IMR-90 (cell line): ENCODE results near the gene TMEM74B. TPM values are rescaled to one million over a fixed set of nuclear protein-coding genes. Genes with fewer than 3 reads are reported as not detected.

Experiments
- ATAC-seq: fragments of 200-7000 bp; cut with Tn5 transposase; 2 replicates; pipeline ENCODE4 v1.9.1; 2020; ENCODE audit warnings: low read depth, mild to moderate bottlenecking, moderate library complexity
- BruUV-seq: library from RNA; stranded (reverse); fragments of 400-500 nt; replicated peaks from 2 replicates; lab custom pipeline; 2021; lab: Mats Ljungman, UMichigan
- CTCF ChIA-PET: fragments of 300-600 bp; formaldehyde crosslinking; extraction: SDS; loops from one replicate; lab custom pipeline; 2021; ENCODE audit warnings: antibody characterized with exemption; lab: Yijun Ruan, JAX
- POLR2A ChIA-PET: fragments of 300-600 bp; sonication (Branson Sonifier 250); formaldehyde crosslinking; loops from one replicate; lab custom pipeline; 2022; ENCODE audit warnings: antibody characterized with exemption; ENCODE audit not compliant: unreplicated experiment; lab: Charles Lee
- DNase-seq: peaks from one replicate; pipeline ENCODE4 v3.0.0; 2013
- H2AFZ ChIP-seq: replicated peaks from 2 replicates; pipeline ENCODE3; 2013; ENCODE audit warnings: low read length, mild to moderate bottlenecking; ENCODE audit not compliant: poor library complexity
- H2AK5ac ChIP-seq: 2 replicates; pipeline ENCODE4 v1.6.1; 2013; ENCODE audit warnings: low read depth, low read length, inconsistent platforms
- H2AK9ac ChIP-seq: replicated peaks from 2 replicates; pipeline ENCODE3; 2013; ENCODE audit warnings: mild to moderate bottlenecking, low read depth, low read length, moderate library complexity; ENCODE audit not compliant: poor library complexity
- H2BK120ac ChIP-seq: 2 replicates; pipeline ENCODE4 v1.6.1; 2013; ENCODE audit warnings: low read depth, low read length, inconsistent platforms
- H2BK15ac ChIP-seq: 3 replicates; pipeline ENCODE4 v1.6.1; 2013; ENCODE audit warnings: low read depth, low read length, inconsistent platforms
- H2BK20ac ChIP-seq: 2 replicates; pipeline ENCODE4 v1.6.1; 2013; ENCODE audit warnings: low read depth, mild to moderate bottlenecking, inconsistent platforms, low read length, moderate library complexity
- H2BK5ac ChIP-seq: 2 replicates; pipeline ENCODE4 v1.6.1; 2013; ENCODE audit warnings: mild to moderate bottlenecking, low read depth, low read length, inconsistent platforms; ENCODE audit not compliant: poor library complexity, severe bottlenecking
- H3K14ac ChIP-seq: replicated peaks from 2 replicates; pipeline ENCODE4 v1.6.1; 2013; ENCODE audit warnings: low read depth, low read length, inconsistent platforms
- H3K18ac ChIP-seq: 2 replicates; pipeline ENCODE4 v1.6.1; 2013; ENCODE audit warnings: low read depth, low read length, control low read depth
- H3K23ac ChIP-seq: 2 replicates; pipeline ENCODE4 v1.6.1; 2013; ENCODE audit warnings: low read depth, low read length, inconsistent platforms
- H3K27ac ChIP-seq: 2 replicates; pipeline ENCODE4 v1.5.1; 2013; ENCODE audit warnings: mild to moderate bottlenecking, control low read depth, low read length; ENCODE audit not compliant: insufficient read depth
- H3K27me3 ChIP-seq: 2 replicates; pipeline ENCODE4 v1.6.1; 2013; ENCODE audit warnings: low read length; ENCODE audit not compliant: control insufficient read depth, insufficient read depth
- H3K36me3 ChIP-seq: 2 replicates; pipeline ENCODE4 v1.6.1; 2013; ENCODE audit warnings: low read length, mixed read lengths; ENCODE audit not compliant: control insufficient read depth, insufficient read depth
- H3K4ac ChIP-seq: 2 replicates; pipeline ENCODE4 v1.6.1; 2013; ENCODE audit warnings: low read depth, low read length, inconsistent platforms
- H3K4me1 ChIP-seq: 2 replicates; pipeline ENCODE4 v1.6.1; 2013; ENCODE audit warnings: low read length, mixed read lengths; ENCODE audit not compliant: control insufficient read depth, insufficient read depth
- H3K4me2 ChIP-seq: 2 replicates; pipeline ENCODE4 v1.6.1; 2013; ENCODE audit warnings: low read depth, mild to moderate bottlenecking, control low read depth, low read length, moderate library complexity
- H3K4me3 ChIP-seq: 2 replicates; pipeline ENCODE4 v1.5.1; 2013; ENCODE audit warnings: low read depth, mild to moderate bottlenecking, control low read depth, low read length, moderate library complexity; ENCODE audit not compliant: insufficient read depth
- H3K56ac ChIP-seq: 2 replicates; pipeline ENCODE4 v1.6.1; 2013; ENCODE audit warnings: low read length, inconsistent platforms; ENCODE audit not compliant: insufficient read depth; ENCODE audit errors: extremely low read depth
- H3K79me1 ChIP-seq, 2 experiments: 2 replicates each; pipeline ENCODE4 v1.6.1; 2013; ENCODE audit warnings: low read length in 2 of 2, inconsistent platforms in 1 of 2, low read depth in 1 of 2
- H3K9ac ChIP-seq: 2 replicates; pipeline ENCODE4 v1.6.1; 2013; ENCODE audit warnings: low read depth, low read length, control low read depth
- H3K9me1 ChIP-seq: 2 replicates; pipeline ENCODE4 v1.6.1; 2013; ENCODE audit warnings: low read length, inconsistent platforms; ENCODE audit not compliant: insufficient read depth
- H3K9me3 ChIP-seq: 2 replicates; pipeline ENCODE4 v1.6.1; 2013; ENCODE audit warnings: low read length; ENCODE audit not compliant: control insufficient read depth, insufficient read depth
- H4K20me1 ChIP-seq: 2 replicates; pipeline ENCODE4 v1.6.1; 2013; ENCODE audit warnings: low read length, inconsistent platforms; ENCODE audit not compliant: insufficient read depth
- H4K5ac ChIP-seq: 2 replicates; pipeline ENCODE4 v1.6.1; 2013; ENCODE audit warnings: mild to moderate bottlenecking, low read depth, low read length, control low read depth
- H4K8ac ChIP-seq, 2 experiments: 2 replicates each; pipeline ENCODE4 v1.6.1; 2013; ENCODE audit warnings: low read depth in 2 of 2, low read length in 2 of 2, control low read depth in 1 of 2, inconsistent platforms in 1 of 2
- H4K91ac ChIP-seq: 2 replicates; pipeline ENCODE4 v1.6.1; 2013; ENCODE audit warnings: low read depth, low read length, inconsistent platforms; ENCODE audit not compliant: insufficient read depth
- BHLHE40 ChIP-seq: fragments of 150-350 bp; IDR thresholded peaks from 2 replicates; pipeline ENCODE4 v1.6.1; 2016; ENCODE audit warnings: mild to moderate bottlenecking, low read depth, low read length
- CEBPB ChIP-seq: IDR thresholded peaks from 2 replicates; pipeline ENCODE4 v1.6.1; 2012; ENCODE audit warnings: low read depth, low read length, improper control_type of control experiment
- CHD1 ChIP-seq: IDR thresholded peaks from 2 replicates; pipeline ENCODE4 v1.6.1; 2012; ENCODE audit warnings: low read depth, low read length, improper control_type of control experiment
- FOS ChIP-seq: fragments of 150-350 bp; IDR thresholded peaks from 2 replicates; pipeline ENCODE4 v1.6.1; 2016; ENCODE audit warnings: low read depth, low read length
- MAFK ChIP-seq: IDR thresholded peaks from 2 replicates; pipeline ENCODE4 v1.6.1; 2012; ENCODE audit warnings: low read depth, low read length, improper control_type of control experiment
- MAZ ChIP-seq: IDR thresholded peaks from 2 replicates; pipeline ENCODE4 v1.6.1; 2012; ENCODE audit warnings: low read depth, mild to moderate bottlenecking, low read length, improper control_type of control experiment, moderate library complexity, borderline replicate concordance
- MXI1 ChIP-seq: IDR thresholded peaks from 2 replicates; pipeline ENCODE4 v1.6.1; 2012; ENCODE audit warnings: low read depth, mild to moderate bottlenecking, low read length, moderate library complexity, borderline replicate concordance
- NFE2L2 ChIP-seq: fragments of 150-350 bp; IDR thresholded peaks from 2 replicates; pipeline ENCODE4 v1.6.1; 2016; ENCODE audit warnings: low read depth, mild to moderate bottlenecking, low read length
- POLR2A ChIP-seq: IDR thresholded peaks from 2 replicates; pipeline ENCODE4 v1.6.1; 2012; ENCODE audit warnings: mild to moderate bottlenecking, low read depth, low read length
- RAD21 ChIP-seq: IDR thresholded peaks from 2 replicates; pipeline ENCODE4 v1.6.1; 2012; ENCODE audit warnings: low read length, improper control_type of control experiment
- RCOR1 ChIP-seq: IDR thresholded peaks from 2 replicates; pipeline ENCODE4 v1.6.1; 2012; ENCODE audit warnings: mild to moderate bottlenecking, low read length, improper control_type of control experiment; ENCODE audit not compliant: insufficient replicate concordance
- RFX5 ChIP-seq: IDR thresholded peaks from 2 replicates; pipeline ENCODE4 v1.8.0; 2012; ENCODE audit warnings: low read depth, mild to moderate bottlenecking, low read length, moderate library complexity
- SMC3 ChIP-seq: fragments of 150-350 bp; IDR thresholded peaks from 2 replicates; pipeline ENCODE4 v1.6.1; 2016; ENCODE audit warnings: low read depth, mild to moderate bottlenecking, antibody characterized with exemption, low read length, moderate library complexity
- WGBS, 2 experiments: methylation state at CpG; one replicate each; pipeline versions ENCODE4 v1.1.5 to v1.1.7; 2013; ENCODE audit warnings: missing lambda C conversion rate in 2 of 2; ENCODE audit not compliant: insufficient read length in 1 of 2; ENCODE audit errors: extremely low coverage in 2 of 2; 5-methylcytosine and 5-hydroxymethylcytosine counted together
- dilution Hi-C: fragments of 300-500 bp; cut with HindIII; formaldehyde crosslinking; loops from one replicate; pipeline ENCODE4 v1.14.3; 2018; ENCODE audit warnings: low sequenced_read_pairs; ENCODE audit not compliant: unreplicated experiment
- in situ Hi-C: fragments of 300-500 bp; cut with MboI; formaldehyde crosslinking; loops from 3 replicates; pipeline ENCODE4 v1.14.3; 2019; ENCODE audit warnings: low sequenced_read_pairs, inconsistent platforms, mixed read lengths
- intact Hi-C: fragments of 100-400 bp; cut with micrococcal nuclease; formaldehyde crosslinking; loops from 2 replicates; pipeline ENCODE4 v1.10.0; 2022
- polyA plus RNA-seq, 3 experiments: library from polyadenylated mRNA; depleted of rRNA; stranded (reverse); fragments of >200 nt; gene quantifications; 2 replicates each; pipeline ENCODE4 v1.2.3, GENCODE V29; 2012; ENCODE audit warnings: low replicate concordance in 1 of 3
- total RNA-seq: library from RNA; depleted of rRNA; stranded (reverse); fragments of >200 nt; gene quantifications from 2 replicates; pipeline ENCODE4 v1.2.3, GENCODE V29; 2012
- TF ChIP-seq, protein P1 (sequence below): conservative IDR thresholded peaks from 2 replicates; pipeline ENCODE4 v1.5.1; 2012; ENCODE audit warnings: mild to moderate bottlenecking, low read depth, low read length, improper control_type of control experiment
- TF ChIP-seq, protein P2 (sequence below): fragments of 150-350 bp; IDR thresholded peaks from 2 replicates; pipeline ENCODE4 v1.6.1; 2017; ENCODE audit warnings: mild to moderate bottlenecking, antibody characterized with exemption, low read length, low read depth
- TF ChIP-seq, protein P3 (sequence below): fragments of 150-350 bp; IDR thresholded peaks from 2 replicates; pipeline ENCODE4 v1.6.1; 2016; ENCODE audit warnings: low read depth, mild to moderate bottlenecking, low read length, moderate library complexity, borderline replicate concordance

The TMEM74B gene
- total and polyA plus RNA-seq, 2 of the 4 experiments (the other 2 are of a cell fraction): 0.03 TPM; not detected in 1

DNA sequence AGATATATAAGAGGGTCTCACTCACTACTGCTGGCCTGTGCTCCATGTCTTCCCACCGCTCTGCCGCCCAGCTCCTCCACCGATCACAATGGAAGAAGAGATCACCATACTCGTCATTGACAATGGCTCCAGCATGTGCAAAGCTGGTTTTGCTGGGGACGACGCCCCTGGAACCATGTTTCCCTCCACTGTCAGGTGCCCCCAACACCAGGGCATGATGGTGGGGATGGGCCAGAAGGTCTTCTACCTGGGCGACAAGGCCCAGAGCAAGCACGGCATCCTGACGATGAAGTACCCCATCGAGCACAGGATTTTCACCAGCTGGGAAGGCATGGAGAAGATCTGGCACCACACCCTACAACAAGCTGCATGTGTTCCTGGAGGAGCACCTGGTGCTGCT lies 24.3 kb downstream of the TMEM74B start:
- Histone ChIP-seq H4K20me1 (peaks cover 8% of the 10 kb centered on the region; the same call in 1 of the 2 replicates), H2AK9ac (peak overlapping the region; percentile 61), H3K18ac (no peak overlapping the region), H3K27me3 (no peaks in the 10 kb centered on the region), H2BK120ac (no peak overlapping the region), H3K4me1 (no peaks in the 10 kb centered on the region), H3K56ac (no peak overlapping the region), H4K8ac (no peak overlapping the region), H3K27ac (no peak overlapping the region), H2BK20ac (no peak overlapping the region), H3K4me3 (no peak overlapping the region), H2BK15ac (no peak overlapping the region), H3K9ac (no peak overlapping the region), H3K4me2 (no peak overlapping the region), H2BK5ac (no peak overlapping the region), H4K91ac (no peak overlapping the region), H3K4ac (no peak overlapping the region), H2AFZ (no peak overlapping the region), H3K14ac (no peak overlapping the region), H3K9me3 (no peaks in the 10 kb centered on the region), H4K5ac (no peak overlapping the region), H3K9me1 (peaks cover 12% of the 10 kb centered on the region), H3K79me1 (peaks cover 3 to 16% of the 10 kb centered on the region in 2 experiments; a peak in 3 of 4 replicates), H3K23ac (no peak overlapping the region), H3K36me3 (peaks cover 45% of the 10 kb centered on the region), H2AK5ac (no peak overlapping the region)
- ChIA-PET CTCF (interaction anchor here (0.6 kb wide), 1 partner anchor 94 kb away, joined by 3 read pairs; no protein-coding TSS in a partner anchor), POLR2A (no interaction called here)
- intact Hi-C loops: no loop called here
- no peak for ATAC-seq
- in situ Hi-C loops: no loop called here
- no peak for TF ChIP-seq RFX5
- no peak for TF ChIP-seq FOS
- TF ChIP-seq RAD21: no peak
- no peak for TF ChIP-seq NFE2L2
- TF ChIP-seq, protein P1, sequence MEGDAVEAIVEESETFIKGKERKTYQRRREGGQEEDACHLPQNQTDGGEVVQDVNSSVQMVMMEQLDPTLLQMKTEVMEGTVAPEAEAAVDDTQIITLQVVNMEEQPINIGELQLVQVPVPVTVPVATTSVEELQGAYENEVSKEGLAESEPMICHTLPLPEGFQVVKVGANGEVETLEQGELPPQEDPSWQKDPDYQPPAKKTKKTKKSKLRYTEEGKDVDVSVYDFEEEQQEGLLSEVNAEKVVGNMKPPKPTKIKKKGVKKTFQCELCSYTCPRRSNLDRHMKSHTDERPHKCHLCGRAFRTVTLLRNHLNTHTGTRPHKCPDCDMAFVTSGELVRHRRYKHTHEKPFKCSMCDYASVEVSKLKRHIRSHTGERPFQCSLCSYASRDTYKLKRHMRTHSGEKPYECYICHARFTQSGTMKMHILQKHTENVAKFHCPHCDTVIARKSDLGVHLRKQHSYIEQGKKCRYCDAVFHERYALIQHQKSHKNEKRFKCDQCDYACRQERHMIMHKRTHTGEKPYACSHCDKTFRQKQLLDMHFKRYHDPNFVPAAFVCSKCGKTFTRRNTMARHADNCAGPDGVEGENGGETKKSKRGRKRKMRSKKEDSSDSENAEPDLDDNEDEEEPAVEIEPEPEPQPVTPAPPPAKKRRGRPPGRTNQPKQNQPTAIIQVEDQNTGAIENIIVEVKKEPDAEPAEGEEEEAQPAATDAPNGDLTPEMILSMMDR: no peak
- no peak for TF ChIP-seq BHLHE40
- TF ChIP-seq CHD1: no peak
- TF ChIP-seq MXI1: no peak
- TF ChIP-seq, protein P2, sequence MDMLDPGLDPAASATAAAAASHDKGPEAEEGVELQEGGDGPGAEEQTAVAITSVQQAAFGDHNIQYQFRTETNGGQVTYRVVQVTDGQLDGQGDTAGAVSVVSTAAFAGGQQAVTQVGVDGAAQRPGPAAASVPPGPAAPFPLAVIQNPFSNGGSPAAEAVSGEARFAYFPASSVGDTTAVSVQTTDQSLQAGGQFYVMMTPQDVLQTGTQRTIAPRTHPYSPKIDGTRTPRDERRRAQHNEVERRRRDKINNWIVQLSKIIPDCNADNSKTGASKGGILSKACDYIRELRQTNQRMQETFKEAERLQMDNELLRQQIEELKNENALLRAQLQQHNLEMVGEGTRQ: no peak
- TF ChIP-seq, protein P3, sequence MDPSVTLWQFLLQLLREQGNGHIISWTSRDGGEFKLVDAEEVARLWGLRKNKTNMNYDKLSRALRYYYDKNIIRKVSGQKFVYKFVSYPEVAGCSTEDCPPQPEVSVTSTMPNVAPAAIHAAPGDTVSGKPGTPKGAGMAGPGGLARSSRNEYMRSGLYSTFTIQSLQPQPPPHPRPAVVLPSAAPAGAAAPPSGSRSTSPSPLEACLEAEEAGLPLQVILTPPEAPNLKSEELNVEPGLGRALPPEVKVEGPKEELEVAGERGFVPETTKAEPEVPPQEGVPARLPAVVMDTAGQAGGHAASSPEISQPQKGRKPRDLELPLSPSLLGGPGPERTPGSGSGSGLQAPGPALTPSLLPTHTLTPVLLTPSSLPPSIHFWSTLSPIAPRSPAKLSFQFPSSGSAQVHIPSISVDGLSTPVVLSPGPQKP: no peak
- TF ChIP-seq RCOR1: no peak
- no peak for TF ChIP-seq MAZ
- no peak for TF ChIP-seq CEBPB
- TF ChIP-seq MAFK: no peak
- no peak for TF ChIP-seq POLR2A
- no peak for TF ChIP-seq SMC3
- no TSS peak for BruUV-seq
- whole genome bisulfite sequencing, 2 experiments: 95% methylated on average over 5 of the region's 10 CpGs; no CpG with 5 or more reads in 1 of the 2 experiments
- DNase-seq: no peak
- dilution Hi-C loops: no loop called here
